GM19372 (cell line): ENCODE data around the gene TMEM266.

ENCODE experiments used
- ATAC-seq: cut with Tn5 transposase; IDR thresholded peaks from one replicate; pipeline ENCODE4 v1.9.1; 2021; ENCODE audit warnings: mild to moderate bottlenecking, low read depth, moderate library complexity; ENCODE audit not compliant: unreplicated experiment

Gene TMEM266

DNA sequence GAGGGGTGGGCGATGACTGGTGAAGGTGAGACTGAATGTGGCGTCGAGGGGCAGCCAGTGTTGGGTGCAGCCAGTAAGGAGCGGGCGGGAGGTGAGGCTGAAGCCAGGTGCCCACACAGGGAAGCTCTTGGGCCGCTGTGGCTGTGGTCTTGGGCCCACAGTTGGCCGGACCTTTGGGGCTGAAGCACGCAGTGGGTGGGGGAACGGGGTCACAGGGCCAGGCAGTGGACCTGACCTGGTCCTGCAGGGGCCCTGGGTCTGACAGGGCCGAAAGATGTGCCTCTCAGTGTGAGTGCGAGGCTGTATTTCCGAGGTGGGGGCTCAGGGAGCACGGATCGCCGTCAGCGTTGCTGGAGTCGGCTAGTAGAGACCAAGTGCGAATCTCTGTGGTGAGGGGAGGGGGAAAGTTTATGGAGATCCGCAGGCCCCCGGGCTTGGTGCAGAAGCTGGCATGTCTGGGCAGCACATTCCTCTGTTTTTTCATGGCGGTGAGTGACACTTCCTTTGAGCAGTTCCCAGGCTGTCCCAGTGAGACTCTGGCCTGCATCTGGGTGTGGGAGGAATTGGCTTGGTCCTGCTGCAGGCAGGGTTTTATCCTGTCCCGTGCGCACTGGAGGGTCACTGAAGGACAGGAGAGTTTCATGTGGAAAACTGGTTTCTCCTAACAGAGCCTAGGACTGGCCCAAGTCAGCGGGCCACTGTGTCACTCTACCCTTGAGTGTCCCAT is 100.8 kb downstream of the TMEM266 start:
- ATAC-seq = no peak

DNA sequence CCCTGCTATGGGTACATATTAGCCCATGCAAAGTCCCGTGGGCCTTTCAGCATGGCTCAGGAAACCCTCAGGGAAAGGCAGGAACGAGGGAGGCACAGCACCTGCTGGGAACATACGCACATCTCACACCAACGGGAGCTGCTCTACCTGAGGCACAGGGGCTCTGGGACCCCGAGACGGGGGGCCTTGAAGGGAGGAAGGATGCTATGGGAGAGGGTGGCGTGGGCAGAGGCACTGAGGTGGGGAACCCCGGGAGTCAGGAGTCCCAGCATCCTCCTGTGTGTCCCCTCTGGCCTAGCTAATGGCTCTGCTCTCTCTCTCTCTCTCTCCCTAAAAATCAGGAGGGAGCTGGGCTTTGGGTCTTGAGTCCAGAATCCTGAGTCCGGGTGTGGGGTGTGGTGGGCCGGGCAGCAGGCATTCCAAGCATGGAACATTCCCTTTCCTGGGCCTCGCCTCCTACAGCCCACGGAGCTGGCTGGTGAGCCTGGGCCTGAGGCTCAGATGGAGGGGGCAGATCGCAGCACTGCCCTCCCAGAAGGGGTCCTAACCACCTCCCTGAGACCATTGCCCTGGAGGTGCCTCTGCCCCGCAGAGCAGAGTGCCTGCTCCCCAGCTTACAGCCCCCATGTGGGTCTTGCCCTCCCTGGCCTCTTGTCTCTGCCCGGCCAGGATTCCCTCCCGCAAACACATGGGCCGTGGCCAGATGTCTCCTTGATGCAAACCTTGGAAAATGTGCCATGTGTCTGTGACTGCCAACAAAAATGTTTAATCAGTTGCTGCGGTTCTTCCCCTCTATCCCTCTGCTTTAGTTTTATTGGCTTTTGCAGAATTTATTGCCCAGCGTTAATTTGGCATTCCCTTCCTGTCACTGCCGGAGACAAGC is 101.6 kb downstream of the TMEM266 start:
- no peak for ATAC-seq

DNA sequence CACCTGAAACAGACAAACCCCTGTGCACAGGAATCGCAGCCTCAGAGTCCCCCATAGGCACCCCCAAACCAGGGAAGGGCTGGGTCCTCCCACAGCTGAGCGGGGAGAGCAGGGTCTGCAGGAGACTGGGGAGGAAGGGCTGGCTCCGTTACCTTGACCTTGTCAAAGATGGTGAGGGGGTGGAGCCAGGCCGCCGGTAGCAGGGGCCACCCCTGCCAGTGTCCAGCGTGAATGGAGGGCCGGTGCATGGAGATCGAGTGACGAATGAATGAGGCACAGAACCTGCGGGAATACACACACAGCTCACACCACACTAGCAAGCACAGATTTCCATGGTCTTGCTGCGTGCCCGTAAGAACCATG is 102.2 kb downstream of the TMEM266 start:
- ATAC-seq = no peak

DNA sequence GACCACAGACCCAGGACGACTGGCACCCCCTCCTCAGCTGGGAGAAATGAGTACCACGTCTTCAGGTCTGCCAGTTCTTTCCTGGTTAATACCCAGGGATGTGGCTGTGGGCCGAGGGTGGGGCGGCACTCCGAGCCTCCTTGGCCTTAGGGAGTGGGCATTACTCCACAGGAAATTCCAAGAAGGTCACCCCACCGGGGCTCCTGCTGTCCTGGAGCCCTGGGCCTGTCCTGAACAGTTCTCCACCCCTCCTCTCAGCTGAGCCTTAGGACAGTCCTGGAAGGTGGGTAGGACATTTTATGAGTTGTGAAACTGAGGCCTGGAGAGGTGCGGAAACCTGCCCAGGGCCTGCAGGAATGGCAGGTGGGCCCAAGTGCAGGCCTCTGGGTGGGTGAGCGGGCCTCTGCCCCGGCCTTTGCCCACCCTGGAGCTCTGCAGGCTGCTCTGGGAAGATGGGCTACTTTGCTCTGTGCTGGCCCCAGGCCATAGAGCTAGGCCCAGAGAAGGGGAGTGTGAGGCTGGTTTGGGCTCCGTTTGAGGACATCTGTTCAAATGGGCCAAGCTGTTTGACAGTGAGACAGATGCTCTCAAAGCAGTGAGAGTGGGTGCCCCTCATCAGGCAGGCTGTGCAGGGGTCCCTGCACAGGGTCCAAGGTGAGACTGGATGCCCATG is 103.1 kb downstream of the TMEM266 start:
- ATAC-seq = no peak

DNA sequence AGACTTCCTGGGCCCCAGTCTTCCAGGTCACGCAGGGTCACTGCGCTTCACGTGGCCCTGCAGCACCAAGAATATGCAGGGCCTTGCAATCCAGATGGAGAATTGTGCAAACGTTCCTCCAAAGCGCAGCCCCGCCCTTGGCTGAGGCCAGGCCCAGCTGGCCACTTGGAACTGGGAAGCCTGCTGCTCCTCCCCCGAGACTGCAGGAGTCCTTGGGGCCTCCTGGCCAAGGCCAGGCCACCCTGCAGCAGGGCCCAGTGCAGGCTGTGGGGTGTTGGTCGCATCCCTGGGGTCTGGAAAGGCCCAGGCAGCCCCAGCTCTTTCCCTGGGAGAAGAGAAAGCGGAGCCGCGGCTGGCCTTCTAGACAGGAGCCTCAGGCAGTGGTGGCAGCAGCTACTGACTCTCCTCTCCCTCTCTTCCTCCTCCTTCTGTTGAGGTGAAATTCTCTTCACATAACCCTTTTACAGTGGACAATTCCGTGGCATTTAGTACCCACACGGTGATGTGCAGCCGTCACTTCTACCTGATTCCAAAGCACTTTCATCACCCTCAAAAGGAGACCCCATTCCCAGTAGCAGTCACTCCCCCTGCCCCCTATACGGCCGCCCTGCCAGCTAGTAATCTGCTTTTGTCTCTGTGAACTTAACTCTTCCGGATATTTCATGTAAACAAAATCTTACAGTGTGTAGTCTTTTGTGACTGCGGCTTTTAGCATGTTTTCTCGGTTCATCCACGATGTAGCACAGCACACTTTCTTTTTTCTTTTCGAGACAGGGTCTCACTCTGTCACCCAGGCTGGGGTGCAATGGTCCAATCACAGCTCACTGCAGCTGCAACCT is 103.9 kb downstream of the TMEM266 start:
- ATAC-seq = no peak

DNA sequence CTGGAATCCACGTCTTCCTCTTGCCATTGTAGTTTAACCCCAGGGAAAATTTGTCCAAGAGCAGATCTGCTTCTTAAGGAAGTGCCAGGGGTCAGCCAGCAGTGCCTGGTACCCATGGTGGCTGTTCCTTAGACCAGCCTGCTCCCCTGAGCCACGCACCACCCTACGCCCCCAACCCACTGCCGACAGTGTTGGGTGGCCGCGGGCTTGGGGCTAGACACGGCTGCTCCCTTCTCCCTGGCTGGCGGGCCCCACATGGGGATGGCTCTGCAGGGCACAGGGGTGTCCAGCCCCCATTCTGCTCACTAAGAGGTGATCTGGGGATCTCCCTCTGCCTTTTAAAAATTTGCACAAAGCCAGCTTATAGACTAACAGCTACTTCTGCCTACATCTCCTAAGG is 104.8 kb downstream of the TMEM266 start:
- ATAC-seq = no peak

DNA sequence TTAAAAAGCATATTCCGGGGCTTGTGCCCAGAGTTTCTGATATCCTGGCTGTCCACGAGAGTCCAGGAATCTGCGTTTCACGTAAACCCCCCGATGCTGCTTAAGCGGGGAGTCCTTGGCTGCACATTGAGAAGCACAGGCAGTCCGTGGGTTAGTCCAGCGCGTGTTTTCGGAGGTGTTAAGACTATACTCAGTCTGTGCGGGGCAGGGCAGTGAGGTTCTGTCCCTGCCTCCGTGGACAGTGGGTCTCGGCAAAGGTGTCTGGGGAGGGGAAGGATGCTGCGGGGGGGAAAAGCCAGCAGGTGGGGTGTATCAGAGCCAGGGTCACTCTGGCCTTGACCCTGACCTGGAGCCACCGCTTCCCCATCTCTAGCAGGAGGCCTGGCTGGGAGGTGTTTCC is 106.2 kb downstream of the TMEM266 start:
- no peak for ATAC-seq

DNA sequence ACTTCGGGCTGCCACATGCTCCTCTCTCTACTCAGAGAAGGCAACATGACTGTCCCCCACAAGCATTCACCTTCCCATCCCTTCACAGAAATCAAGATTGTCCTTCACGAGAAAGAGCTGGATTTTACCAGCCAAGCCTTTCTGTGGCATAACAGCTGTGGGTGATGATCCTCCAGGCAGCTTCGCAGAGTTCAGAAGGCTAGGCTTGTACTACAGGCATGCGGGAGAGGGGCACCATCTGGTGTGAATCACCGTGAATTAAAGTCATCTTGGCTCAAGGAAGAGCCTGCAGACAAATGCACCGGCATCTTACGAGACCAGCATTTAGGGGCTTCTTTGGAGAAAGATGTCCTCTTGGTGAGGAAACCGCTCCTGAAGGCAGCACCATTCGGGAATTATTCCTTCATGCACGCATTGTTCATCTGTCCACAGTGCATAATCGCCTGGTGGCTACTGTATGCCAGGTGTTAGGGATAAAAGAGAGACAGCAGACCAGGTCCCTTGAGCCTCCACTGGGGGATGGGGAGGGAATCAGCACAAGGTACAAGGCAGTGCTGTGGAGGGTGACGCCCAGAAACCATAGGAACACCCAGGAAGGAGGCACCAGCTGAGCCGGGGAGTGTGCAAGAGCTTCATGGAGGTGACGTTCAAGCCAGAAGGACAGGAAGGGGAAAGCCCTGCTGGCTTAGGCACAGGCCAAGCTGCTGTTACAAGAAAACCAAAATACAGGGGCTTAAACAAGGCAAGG is 108.6 kb downstream of the TMEM266 start:
- no peak for ATAC-seq

DNA sequence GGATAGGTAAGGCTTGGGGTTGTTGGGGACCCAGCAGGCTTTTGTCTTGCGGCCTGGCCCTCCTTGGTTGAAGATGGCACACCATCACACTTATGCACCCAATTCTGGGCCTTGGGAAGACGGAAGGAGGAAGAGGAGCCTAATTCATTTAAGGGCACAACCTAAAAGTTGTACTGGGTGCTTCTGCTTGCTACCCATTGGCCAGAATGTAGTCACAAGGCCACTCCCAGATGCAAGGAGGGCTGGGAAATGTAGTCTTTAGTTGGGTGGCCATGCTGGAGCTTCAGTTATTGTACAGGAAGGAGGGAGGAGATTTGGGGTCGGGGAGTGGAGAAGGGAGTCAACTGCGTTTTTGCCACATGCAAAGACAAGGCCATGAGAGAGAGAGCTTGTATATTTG is 109.2 kb downstream of the TMEM266 start:
- no peak for ATAC-seq

DNA sequence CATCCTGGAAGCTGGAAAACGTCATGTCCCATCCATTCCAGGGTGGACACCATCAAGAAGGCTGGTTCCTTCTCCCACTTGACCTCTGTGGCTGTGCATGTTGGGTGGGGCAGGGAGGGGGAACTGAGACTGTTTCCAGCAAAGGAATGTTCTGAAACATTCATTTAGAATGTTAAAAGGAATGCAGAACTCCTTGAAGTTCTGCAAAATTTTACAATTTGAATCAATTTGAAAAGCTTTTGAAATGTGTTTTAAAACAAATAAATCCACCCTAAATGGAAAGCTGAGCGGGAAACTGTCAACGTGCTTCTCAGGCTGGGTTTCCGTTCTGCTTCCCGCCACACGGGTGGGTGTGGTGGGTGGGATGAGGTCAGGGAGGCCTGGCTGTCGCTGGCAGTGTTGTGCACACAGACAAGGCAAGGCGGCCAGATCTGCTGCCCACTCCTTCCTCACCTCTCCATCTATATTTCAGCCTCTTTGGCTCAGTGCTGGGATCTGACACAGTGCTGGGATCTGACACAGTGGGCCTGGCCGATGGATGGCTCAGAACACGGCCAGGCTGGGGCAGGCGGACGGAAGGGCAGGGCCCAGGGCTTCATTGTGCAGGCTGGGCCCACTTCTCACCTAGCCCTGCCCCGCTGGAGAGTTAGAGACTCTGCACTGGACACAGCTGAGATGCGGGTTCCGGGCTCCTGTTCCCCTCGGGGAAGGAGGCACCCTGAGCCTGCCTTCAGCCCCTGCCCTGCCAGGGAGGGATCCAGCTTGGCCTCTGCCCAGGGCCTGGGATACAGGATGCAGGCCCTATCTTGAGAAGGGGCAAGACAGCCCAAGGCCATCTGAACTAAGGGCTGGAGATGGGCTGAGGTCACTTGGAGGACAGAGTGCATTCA is 110.4 kb downstream of the TMEM266 start:
- ATAC-seq = no peak

DNA sequence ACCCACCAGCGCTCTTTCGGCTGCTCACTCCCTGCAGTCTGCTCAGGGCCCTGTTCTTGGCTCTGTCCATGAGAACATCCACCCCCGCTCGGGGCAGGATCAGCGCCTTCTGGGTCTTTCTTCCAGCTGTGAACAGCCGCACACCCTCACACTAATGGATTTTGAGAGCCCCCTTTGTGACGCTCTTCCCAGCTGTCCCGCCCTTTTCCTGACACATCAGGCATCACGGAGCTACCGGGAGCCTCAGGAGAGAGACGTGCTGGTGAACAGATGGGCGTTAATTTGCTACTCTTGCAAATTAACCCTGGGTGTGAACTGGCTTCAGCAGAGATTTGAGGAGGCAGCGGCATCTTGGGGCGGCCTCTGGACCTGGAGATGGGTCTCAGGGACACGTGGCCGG is 113.0 kb downstream of the TMEM266 start:
- no peak for ATAC-seq

DNA sequence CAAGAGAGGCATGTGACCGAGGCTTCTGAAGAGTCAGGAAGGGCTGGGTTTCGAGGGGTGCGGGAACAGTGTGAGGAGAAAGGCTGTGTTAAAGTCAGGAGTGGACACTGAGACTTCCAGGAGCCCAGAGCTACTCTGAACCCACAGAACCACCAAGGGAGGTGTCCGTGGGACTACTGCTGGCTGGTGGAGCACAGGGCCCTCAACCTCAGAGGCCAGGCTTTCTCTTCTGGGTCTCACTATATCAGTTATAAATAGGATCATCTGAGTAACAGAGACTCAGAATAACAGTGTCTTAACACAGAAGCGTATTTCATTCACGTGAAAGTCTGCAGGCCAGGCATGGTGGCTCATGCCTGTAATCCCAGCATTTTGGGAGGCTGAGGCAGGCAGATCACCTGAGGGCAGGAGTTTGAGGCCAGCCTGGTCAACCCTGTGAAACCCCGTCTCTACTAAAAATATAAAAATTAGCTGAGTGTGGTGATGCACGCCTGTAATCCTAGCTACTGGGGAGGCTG is 113.6 kb downstream of the TMEM266 start:
- no peak for ATAC-seq

DNA sequence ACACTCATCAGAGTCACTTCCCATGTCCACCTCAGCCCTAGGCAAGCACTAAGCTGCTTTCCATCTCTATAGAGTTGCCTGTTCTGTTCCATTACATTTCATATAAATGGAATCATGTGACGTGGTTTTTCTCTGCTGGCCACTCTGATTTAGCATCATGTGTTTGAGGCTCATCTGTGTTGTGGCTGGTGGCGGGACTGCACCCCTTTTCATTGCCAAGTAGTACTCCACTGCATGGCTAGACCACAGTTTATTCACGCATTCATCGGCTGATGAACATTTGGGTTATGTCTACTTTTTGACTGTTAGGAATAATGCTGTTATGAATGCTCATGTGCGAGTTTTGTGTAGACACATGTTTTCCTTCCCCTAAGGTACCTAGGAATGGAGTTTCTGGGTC is 114.9 kb downstream of the TMEM266 start:
- ATAC-seq = no peak

DNA sequence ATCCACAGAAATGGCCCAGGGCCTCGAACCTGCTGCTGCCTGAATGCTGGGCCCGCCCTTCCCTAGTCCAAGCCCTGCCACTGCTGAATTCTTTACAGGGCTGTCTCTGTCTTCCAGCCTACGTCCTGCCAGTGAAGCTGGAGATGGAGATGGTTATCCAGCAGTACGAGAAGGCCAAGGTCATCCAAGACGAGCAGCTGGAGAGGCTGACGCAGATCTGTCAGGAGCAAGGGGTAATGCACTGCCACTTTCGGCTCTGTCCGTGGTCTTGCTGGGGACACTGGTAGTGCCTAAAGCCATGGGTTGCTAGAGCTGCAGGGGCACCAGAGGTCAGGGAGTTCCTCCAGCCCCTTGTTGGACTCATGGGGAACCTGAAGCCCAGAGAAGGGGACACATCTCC is 115.7 kb downstream of the TMEM266 start:
- ATAC-seq = no peak

DNA sequence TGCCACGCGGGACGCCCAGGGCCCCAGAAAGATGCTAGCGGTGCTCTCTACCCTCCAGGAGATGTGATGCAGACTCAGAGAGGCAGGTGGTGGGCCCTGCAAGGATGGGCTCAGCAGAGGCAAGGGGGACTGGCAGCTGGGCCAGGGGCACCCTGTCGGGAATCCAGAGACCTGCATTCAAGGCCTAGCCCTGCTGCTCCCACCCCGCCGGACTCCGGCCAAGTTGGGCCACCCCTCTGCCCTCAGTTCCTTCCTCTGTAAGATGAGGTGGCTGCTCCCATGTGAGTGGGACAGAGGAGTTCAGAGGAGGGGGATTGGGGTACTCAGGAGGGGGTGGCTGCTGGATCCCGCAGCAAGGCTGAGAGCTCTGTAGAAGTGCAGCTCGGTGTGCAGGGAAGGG is 116.3 kb downstream of the TMEM266 start:
- ATAC-seq = no peak

DNA sequence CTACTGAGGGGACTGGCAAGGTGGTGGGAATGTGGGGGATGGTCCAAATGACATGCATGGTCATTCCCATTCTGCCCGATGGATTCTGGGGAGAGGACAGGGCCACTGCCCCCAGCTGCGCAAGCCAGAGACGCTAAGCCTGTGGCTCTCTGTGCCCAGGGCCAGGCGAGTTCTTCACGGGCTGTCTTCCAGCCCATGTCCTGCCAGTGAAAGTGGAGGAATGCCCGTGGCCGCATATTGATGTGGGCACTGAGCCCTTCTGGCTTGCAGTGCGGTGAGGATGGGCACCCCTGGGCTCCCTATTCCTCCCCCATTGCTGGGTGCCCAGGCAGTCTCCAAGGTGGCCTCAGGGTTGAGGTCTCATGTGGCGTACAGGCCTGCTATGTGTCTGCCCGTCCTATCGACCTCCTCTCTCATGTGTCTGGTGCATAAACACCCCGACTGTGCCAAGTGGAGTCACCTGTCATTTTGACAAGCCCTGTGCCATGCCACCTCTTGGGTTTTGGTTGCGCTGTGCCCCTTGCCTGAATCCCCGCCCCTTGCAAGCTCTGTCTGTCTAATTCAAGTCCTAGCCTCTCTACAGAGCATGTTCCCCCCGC is 116.8 kb downstream of the TMEM266 start:
- no peak for ATAC-seq

DNA sequence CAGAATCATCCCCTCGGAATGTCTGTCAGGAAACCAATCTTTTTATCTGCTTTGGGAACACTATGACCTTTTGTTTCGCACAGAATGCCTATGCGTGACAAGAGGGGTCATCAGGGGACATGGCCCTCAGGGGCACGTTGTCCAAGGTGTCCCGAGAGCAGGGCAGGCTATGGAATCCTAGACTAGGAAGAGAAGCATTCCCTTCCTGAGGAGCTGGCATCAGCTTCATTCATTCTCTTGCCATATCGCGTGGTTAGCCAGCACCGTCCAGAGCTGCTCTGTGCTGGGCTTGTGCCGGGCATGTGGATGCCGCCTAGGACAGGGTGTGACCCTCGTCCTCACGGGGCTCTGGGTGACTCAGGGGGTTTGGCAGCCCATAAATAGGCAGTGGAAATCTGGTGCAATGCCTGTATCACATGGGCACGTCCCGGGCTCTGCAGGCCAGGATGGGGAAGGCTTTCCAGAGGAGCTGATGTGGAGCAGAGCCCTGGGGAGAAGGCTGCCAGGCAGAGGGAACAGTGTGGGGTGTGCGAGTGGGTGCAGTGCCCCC is 117.8 kb downstream of the TMEM266 start:
- ATAC-seq = no peak
